GM10266 (cell line): ENCODE results near the gene FCSK.
A peak's percentile ranks its signal among the peaks of the same experiment; 100 is the strongest.

Experiments
- DNase-seq: peaks from one replicate; pipeline ENCODE4 v3.0.0; 2012; ENCODE audit errors: extremely low spot score
- CTCF ChIP-seq: IDR thresholded peaks from 2 replicates; pipeline ENCODE4 v1.5.1; 2012; ENCODE audit warnings: mild to moderate bottlenecking, low read depth; ENCODE audit not compliant: control insufficient read depth, insufficient read depth; ENCODE audit errors: missing control alignments

The FCSK gene

DNA sequence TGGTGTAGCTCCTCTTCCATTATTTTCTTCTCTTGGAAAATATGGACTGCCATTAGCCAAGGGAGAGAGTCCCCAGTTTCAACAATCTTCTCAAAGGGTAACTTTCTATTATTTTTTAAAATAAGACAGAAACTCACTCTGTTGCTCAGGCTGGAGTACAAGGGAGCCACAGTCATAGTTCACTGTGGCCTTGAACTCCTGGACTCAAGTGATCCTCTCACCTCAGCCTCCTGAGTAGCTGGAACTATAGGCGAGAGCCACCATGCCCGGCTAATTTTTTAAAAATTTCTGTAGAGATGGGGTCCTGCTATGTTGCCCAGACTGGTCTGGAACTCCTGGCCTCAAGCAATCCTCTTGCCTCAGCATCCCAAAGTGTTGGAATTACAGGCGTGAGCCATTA is 55.8 kb downstream of the FCSK start:
- TF ChIP-seq CTCF, result no peak
- no peak for DNase-seq

GRCh38 chr16:70511833-70512232 is 57.4 kb downstream of the FCSK start:
- no peak for DNase-seq
- no peak for TF ChIP-seq CTCF

DNA sequence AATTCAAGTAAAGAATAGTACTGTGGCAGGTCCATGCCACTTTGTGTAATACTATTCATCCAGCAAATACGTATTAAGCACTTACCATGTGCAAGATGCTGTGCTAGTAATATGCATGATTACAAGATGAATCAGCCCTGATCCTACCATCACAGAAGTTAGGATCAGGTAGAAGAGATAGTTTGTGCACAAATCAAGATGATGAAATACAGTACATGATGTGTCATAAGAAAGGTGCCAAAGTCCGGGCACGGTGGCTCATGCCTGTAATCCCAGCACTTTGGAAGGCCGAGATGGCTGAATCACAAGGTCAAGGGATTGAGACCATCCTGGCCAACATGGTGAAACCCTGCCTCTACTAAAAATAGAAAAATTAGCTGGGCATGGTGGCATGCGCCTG is 58.1 kb downstream of the FCSK start:
- no peak for TF ChIP-seq CTCF
- DNase-seq, result no peak

DNA sequence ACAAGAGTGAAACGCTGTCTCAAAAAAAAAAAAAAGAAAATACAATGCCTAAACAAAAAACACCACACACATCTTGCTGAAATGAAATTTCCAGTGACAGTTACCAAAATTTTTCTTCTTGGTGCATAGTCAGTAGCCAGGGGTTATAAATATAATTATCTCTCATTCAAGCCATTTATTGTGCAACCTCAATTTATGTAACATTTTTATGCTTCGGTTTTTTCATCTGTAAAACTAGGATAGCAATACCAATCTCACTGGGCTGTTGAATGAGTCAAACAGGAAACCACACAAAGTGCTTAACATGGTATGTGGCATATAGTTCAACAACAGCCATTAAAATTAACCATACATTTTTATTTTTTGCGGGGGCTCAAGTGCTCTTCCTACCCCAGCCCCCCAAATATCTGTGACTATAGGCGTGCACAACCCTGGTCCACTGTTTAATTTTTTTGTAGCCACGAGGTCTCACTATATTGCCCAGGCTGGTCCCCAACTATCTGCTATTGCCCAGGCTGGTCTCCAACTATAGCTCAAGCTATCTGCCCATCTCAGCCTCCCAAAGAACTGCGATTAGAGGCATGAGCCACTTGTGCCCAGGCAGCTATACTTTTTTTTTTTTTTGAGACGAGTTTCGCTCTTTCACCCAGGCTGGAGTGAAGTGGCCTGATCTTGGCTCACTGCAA is 66.4 kb downstream of the FCSK start:
- DNase-seq, result no peak
- no peak for TF ChIP-seq CTCF

DNA sequence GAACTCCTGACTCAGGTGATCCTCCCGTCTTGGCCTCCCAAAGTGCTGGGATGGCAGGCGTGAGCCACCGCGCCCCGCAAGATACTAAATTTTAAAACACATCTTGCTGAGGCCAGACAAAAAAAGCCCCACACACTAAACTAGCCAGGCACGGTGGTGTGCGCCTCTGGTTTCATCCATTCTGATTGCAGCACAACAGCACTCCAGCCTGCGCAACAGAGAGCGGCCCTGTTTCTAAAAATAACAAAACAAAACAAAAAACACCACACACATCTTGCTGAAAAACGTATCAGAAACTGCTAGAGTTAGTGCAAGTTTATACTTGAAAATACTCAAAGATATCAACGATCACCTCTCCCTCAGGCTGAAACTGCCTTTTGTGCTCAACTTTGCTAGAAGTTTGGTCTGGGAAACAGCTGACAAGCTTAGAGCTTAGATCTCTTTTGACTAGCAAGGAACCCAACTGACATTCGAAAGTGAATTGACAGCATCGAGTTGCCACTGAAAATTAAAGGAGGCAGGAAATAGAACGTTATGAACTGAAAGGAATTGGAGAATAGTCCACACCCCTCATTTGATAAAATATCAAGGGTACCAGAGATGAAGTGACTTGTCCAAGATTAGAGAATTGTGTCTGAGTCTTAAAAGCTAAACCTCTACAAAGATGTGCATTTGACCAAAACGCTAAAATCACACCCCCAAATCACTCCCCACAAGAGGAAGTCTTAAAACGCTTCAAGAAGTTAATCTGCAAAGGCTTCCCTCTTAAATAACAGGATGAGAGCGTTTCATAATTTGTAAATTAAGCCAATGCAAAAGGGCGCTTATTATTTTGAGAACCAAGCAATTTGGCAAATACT is 68.1 kb downstream of the FCSK start:
- TF ChIP-seq CTCF, result no peak
- no peak for DNase-seq

DNA sequence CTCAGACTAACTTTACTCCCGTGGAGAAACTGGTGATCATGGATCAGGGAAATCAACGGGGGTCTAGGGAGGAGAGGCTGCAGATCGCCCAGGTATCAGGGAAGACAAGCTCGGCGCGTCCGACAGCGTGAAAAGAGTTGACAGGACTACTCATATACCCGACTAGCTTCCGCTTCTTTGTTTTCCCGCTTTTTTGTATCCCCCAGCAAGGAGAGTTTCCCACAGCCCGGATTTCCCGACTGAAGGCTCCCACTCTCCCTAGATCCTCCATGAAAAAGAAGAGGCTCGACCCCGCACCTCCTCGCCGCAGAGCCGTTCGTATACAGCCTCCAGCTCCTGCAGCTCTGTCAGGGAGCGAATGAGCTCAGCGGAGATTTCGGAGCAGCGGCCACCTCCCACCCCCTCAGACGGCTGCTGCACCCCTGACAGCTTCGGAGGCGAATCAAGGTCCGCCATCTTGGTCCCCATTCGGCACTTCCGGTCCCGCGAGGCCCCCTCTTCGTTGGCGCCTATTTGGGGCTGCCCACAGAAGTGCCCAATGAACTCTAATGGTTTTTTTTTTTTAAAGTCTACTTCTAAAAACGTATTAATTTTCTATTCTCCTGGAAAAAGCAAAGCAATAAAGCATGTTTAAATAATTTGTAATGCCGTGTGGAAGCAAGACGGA is 68.8 kb downstream of the FCSK start, which contains the start of gene COG4:
TSS of gene COG4 (minus strand) at position 479 of the 667 bp plus-strand sequence. CDS start at position 468, 11 bp downstream.
- DNase-seq, result peak; percentile 84
- no peak for TF ChIP-seq CTCF
